ENCODE data around the gene ZSCAN4.

Gene ZSCAN4, protein sequence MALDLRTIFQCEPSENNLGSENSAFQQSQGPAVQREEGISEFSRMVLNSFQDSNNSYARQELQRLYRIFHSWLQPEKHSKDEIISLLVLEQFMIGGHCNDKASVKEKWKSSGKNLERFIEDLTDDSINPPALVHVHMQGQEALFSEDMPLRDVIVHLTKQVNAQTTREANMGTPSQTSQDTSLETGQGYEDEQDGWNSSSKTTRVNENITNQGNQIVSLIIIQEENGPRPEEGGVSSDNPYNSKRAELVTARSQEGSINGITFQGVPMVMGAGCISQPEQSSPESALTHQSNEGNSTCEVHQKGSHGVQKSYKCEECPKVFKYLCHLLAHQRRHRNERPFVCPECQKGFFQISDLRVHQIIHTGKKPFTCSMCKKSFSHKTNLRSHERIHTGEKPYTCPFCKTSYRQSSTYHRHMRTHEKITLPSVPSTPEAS

DNA sequence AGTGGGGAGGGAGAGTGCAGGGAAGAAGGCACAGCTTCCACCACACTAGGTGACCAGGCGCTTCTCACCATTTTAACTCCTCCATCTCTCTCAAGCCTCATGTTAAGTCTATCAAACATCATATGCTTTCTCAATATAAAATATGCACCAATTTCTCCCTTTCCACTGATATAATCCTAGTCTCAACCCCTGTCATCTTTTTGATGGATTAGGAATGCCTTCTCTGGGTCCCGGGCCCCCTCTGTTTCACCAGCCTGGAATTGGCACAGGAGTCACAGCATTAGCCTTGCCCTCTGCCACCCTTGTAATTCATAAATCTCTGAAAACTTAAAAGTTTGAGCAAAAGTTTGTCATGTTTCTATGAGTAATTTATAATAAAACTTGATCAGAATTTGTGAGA lies at the start of gene ZSCAN4:
TSS of gene ZSCAN4 (plus strand) at position 301 of the 400 bp plus-strand sequence. CDS start 7,211 bp downstream, outside the sequence.
- in situ Hi-C loops (cut with HindIII; ENCODE audit: low sequenced_read_pairs), result no loop called here

GRCh38 chr19:57620673-57621348 lies 47.9 kb upstream of the ZSCAN4 start:
- in situ Hi-C loops (cut with HindIII; ENCODE audit: low sequenced_read_pairs), result no loop called here

GRCh38 chr19:57623091-57623490 lies 45.6 kb upstream of the ZSCAN4 start:
- in situ Hi-C loops (cut with HindIII; ENCODE audit: low sequenced_read_pairs), result no loop called here

DNA sequence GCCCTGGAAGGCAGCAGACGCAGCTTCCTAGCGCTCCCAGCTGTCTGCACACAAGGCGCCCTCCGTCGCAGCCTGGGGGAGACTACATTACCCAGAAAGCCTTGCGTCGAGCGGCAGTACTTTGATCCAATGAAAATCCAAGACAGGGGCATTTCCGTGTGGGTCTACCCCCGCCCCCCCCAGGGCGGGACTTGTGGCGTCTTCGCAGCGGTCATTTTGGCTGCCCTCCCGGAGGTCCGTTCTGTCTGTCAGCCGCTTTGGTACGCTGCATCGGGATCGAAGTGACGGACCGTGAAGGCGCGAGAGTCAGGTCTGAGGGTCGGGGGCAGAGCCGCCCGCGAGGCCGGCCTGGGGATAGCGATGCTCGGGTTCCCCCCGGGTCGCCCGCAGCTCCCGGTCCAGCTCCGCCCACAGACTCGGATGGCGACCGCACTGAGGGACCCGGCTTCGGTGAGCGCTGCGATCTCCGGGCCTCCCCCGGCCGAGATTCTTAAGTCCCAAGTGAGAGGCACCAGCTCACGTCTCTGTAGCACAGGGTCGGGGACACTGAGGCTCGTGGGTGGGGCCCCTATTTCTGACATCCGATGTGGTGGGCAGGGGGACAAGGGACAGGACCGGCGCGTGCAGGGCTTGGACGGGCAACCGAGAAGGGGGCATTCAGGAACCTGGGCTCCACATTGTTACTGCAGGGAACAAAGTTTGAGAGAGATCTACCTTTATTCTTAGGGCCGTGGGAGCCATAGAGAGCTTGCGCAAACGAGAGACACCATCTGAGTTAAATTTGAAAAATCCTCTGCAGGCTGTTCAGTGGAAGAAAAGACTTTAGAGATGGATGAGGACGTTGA lies 35.5 kb upstream of the ZSCAN4 start, which contains the start of gene ZNF211:
TSS of gene ZNF211 (plus strand) at position 182 of the 845 bp plus-strand sequence. CDS start at position 361, 179 bp downstream.
- in situ Hi-C loops (cut with HindIII; ENCODE audit: low sequenced_read_pairs), result no loop called here

DNA sequence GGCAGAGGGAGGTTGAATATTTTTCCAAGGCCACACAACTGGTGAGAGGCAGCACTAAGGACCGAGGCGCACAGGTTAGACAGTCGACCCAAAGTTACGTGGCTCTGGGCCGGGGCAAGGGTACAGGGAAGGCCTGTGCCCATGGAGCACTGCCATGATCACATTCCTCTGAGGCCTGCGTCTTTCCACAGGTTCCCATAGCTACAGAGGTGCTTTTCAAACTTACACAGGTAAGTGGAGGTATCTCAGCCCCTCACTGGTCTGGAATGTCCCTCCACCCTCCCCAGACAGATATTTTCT lies 35.0 kb upstream of the ZSCAN4 start:
- in situ Hi-C loops (cut with HindIII; ENCODE audit: low sequenced_read_pairs), result no loop called here

DNA sequence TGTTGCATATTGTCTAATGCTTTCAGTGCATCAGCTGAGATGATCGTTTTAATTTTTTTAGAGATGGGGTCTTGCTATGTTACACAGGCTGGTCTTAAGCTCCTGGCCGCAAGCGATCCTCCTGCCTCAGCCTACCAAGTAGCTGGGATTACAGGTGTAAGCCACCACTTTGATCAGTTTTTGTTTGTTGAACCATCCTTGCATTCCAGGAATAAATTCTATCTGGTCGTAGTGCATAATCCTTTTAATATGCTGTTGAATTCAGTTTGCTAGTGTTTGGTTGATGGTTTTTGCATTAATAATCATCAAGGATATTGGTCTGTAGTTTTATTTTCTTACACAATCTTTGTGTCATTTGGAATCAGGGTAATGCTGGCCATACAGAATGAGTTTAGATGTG lies 31.4 kb upstream of the ZSCAN4 start:
- in situ Hi-C loops (cut with HindIII; ENCODE audit: low sequenced_read_pairs), result no loop called here

GRCh38 chr19:57641715-57642234 lies 27.0 kb upstream of the ZSCAN4 start:
- in situ Hi-C loops (cut with HindIII; ENCODE audit: low sequenced_read_pairs), result no loop called here

DNA sequence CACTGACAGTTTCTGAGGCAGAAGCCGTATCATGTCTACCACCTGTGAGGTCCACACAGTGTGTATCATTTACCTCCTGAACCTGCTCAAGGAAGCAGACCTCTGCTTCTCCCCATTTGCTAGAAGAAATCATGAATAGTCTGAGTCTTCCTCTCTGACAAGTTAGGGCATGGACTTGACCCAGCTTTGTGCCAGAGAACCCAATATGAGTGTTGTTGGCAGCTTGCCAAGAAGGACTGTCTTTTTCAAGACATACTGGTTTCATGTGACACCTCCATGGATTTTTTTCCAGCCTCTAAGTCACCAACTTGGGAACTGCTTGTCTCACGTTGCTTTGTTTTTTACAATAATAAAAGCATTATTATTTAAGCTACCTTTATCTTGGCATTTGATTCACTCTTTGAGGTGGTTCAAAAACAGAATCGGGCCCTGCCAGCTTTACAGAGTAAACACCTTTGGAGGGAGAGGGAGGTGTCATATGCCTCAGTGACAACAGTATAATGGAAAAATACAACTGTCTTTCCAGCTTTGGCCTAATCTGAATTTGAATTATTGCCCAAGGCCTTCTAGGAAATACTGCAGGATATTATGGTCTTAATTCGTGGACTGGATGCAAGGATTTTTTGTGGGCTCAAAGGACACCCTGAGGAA lies 26.2 kb upstream of the ZSCAN4 start:
- in situ Hi-C loops (cut with HindIII; ENCODE audit: low sequenced_read_pairs), result no loop called here

GRCh38 chr19:57643734-57644133 lies 25.0 kb upstream of the ZSCAN4 start:
- in situ Hi-C loops (cut with HindIII; ENCODE audit: low sequenced_read_pairs), result no loop called here

DNA sequence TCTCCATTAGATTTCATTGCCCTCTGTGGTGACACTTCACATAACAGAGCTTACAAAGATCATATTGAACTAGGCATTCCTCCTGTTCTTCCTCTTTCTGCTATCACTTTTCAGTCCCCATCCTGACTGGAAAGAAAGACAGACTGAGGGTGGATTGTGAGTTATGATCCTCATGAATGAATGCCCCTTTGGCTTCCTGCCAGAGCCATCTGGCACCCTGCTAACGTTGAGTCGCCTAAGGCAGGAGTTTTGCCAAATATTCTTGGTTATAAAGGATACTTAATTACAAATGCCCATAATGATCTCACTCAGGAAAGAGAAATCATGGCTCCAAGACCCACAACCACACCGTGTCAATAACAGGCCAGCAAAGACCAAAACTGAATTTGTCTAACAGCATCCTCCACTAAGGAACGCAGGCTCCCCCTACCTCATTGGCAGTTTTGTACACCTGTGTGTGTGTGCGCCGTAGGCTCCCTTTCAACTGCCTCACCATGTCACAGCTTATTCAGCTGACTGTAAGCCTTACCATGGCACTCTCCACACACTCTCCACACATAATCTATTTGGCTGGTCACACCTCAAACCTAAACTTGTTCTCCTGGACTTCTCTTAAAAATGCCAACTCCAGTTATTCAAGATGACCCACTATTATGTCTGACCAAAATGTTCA lies 20.3 kb upstream of the ZSCAN4 start:
- in situ Hi-C loops (cut with HindIII; ENCODE audit: low sequenced_read_pairs), result no loop called here

DNA sequence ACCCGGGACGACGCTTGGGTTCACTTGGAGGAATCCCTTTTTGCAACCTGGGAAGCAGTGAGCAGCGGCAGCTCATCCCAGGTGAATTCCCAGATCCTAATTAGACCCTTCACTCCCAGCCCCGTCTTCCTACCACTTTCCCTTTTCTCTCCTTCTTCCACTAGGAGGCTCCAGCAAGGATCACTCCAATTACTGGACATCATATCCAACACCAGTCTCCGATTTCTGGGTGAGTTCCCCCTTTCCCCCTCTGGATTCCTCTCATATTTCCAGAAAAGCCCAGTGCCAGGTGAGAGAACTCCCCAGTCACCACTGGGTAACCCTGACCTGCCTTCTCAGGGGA lies 17.1 kb upstream of the ZSCAN4 start:
- in situ Hi-C loops (cut with HindIII; ENCODE audit: low sequenced_read_pairs), result no loop called here

GRCh38 chr19:57653689-57654088 lies 15.0 kb upstream of the ZSCAN4 start:
- in situ Hi-C loops (cut with HindIII; ENCODE audit: low sequenced_read_pairs), result no loop called here

DNA sequence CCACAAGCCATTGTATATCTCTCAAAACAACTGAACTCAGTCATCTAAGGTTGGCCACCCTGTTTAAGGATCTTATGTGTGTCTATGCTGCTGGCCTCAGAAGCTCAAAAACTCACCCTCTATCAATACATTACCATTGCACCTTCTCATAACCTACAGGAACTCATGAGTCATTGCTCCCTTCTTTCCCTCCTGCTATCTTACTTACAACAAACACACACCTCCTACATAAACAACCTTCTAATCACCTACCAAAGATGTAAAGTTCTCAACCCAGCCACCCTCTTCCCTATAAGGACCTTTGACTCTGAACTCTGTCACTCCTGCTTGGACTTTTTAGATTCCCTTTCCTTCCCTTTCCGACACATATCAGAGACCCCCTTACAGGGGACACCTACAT lies 13.3 kb upstream of the ZSCAN4 start:
- in situ Hi-C loops (cut with HindIII; ENCODE audit: low sequenced_read_pairs), result no loop called here

- in situ Hi-C loops (cut with HindIII; ENCODE audit: low sequenced_read_pairs), result no loop called here
These were observed 12.4 kb upstream of the ZSCAN4 start for GRCh38 chr19:57656346-57656745.

- in situ Hi-C loops (cut with HindIII; ENCODE audit: low sequenced_read_pairs), result no loop called here
These were observed 4.2 kb upstream of the ZSCAN4 start for GRCh38 chr19:57664269-57665127.

GRCh38 chr19:57665261-57665806 lies 3.4 kb upstream of the ZSCAN4 start:
- in situ Hi-C loops (cut with HindIII; ENCODE audit: low sequenced_read_pairs), result no loop called here

DNA sequence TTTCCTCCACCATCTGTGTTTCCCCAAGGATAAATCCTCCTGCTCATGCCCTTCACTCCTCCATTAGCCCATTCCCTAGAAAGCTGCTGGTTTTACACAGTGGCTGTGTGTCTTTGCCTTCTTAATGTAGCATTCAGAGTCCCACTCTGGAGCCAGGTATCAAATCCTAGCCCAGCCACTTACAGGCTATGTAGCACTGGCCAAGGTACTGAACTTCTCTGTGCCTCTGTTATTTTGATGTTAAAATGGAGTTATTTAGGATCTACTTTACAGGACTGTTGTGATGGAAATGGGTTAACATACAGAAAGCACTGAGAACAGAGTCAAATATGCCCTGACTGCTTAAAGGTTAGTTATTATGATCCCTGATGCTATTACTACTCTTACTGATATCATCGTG lies 1.5 kb upstream of the ZSCAN4 start:
- in situ Hi-C loops (cut with HindIII; ENCODE audit: low sequenced_read_pairs), result no loop called here

GRCh38 chr19:57671124-57671895 lies 2.6 kb downstream of the ZSCAN4 start:
- in situ Hi-C loops (cut with HindIII; ENCODE audit: low sequenced_read_pairs), result no loop called here
